ENCODE measurements around the gene BCO2. TPM values are rescaled to one million over a fixed set of nuclear protein-coding genes. Genes with fewer than 3 reads are reported as not detected.
A peak's percentile ranks its signal among the peaks of the same experiment; 100 is the strongest.

BCO2 gene
- total RNA-seq, 1 donor: 0.72 TPM

DNA sequence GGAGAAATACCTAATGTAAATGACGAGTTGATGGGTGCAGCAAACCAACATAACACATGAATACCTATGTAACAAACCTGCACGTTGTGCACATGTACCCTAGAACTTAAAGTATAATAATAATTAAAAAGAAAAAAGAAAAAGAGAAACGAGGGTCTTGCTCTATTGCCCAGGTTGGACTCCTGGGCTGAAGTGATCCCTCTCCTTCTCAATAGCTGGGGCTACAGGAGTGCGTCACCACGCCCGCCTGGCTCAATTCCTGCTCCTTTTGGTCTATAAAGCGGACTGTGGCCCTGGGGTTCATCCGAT lies 50.4 kb downstream of the BCO2 start:
- Histone ChIP-seq H4K20me1 (ENCODE audit: insufficient read depth, low read length) (no peaks in the 10 kb centered on the region), H3K9me3 (ENCODE audit: low read depth, low read length) (no peaks in the 10 kb centered on the region), H3K4me2 (ENCODE audit: insufficient read depth, low read length) (peak overlapping the region; percentile 99), H3K27ac (ENCODE audit: low read depth, low read length) (peak overlapping the region; percentile 99), H3K79me2 (ENCODE audit: insufficient read depth, low read length) (peaks cover 36% of the 10 kb centered on the region), H3K36me3 (ENCODE audit: insufficient read depth, low read length) (peaks cover 13% of the 10 kb centered on the region), H3K27me3 (ENCODE audit: insufficient read depth, low read length) (no peaks in the 10 kb centered on the region), H3K4me3 (ENCODE audit: insufficient read depth, low read length) (peak overlapping the region; percentile 96), H2AFZ (ENCODE audit: low read length) (peak overlapping the region; percentile 100), H3K4me1 (ENCODE audit: insufficient read depth, low read length) (peaks cover 24% of the 10 kb centered on the region)
- peak; percentile 94 for DNase-seq (ENCODE audit: insufficient read length, low spot score, missing footprints)
- TF ChIP-seq, protein P1, sequence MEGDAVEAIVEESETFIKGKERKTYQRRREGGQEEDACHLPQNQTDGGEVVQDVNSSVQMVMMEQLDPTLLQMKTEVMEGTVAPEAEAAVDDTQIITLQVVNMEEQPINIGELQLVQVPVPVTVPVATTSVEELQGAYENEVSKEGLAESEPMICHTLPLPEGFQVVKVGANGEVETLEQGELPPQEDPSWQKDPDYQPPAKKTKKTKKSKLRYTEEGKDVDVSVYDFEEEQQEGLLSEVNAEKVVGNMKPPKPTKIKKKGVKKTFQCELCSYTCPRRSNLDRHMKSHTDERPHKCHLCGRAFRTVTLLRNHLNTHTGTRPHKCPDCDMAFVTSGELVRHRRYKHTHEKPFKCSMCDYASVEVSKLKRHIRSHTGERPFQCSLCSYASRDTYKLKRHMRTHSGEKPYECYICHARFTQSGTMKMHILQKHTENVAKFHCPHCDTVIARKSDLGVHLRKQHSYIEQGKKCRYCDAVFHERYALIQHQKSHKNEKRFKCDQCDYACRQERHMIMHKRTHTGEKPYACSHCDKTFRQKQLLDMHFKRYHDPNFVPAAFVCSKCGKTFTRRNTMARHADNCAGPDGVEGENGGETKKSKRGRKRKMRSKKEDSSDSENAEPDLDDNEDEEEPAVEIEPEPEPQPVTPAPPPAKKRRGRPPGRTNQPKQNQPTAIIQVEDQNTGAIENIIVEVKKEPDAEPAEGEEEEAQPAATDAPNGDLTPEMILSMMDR (IDR thresholded peaks at IDR 0.05; ENCODE audit: extremely low read depth, low read depth, low read length): no peak

DNA sequence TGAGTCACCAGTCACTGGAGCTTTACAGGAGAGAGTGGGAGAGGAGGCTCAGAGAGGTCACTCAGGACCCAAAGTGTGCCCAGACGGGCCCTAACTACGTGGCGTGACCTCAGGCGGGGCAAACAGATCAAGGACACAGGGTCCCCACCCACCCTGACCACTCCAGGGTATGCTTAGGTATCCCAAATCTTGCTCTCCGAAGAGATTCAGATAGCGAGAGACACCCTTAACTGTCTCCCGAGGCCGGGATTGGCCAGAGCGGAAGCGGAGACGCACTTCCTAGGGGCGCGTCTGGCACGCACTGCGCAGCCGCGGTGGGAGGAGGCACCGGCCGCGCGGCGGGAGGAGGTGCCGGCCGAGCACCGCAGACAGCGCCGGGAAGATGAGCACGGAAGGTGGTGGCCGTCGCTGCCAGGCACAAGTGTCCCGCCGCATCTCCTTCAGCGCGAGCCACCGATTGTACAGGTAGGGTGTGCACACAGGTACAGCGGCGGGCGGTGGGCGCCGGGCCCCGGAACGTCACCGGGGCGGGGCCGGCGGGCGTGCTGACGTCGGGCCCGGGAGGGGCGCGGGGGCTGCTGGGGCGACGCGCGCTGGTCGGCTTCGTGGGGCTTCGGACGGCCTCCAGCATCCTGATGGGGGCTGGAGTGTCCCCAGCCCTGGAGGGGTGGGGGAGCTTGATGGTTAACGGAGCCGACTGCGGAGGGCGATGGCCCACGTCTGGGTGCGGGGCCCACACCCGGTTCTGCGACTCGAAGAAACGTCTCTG lies 50.9 kb downstream of the BCO2 start, which contains the start of gene PTS:
Gene PTS (plus strand): TSS at position 367 of the 769 bp plus-strand sequence. CDS start 16 bp downstream, at position 383.
- Histone ChIP-seq H3K27ac (ENCODE audit: low read depth, low read length) (peak within 1 kb of the TSS; percentile 99), H3K36me3 (ENCODE audit: insufficient read depth, low read length) (peaks cover 18% of the 10 kb centered on the region), H3K4me2 (ENCODE audit: insufficient read depth, low read length) (peak within 1 kb of the TSS; percentile 99), H3K27me3 (ENCODE audit: insufficient read depth, low read length) (no peaks in the 10 kb centered on the region), H3K4me1 (ENCODE audit: insufficient read depth, low read length) (peaks cover 25% of the 10 kb centered on the region), H4K20me1 (ENCODE audit: insufficient read depth, low read length) (no peaks in the 10 kb centered on the region), H3K4me3 (ENCODE audit: insufficient read depth, low read length) (peak within 1 kb of the TSS; percentile 96), H3K79me2 (ENCODE audit: insufficient read depth, low read length) (peaks cover 41% of the 10 kb centered on the region), H2AFZ (ENCODE audit: low read length) (peak within 1 kb of the TSS; percentile 100), H3K9me3 (ENCODE audit: low read depth, low read length) (no peaks in the 10 kb centered on the region)
- peak; percentile 98 for DNase-seq (ENCODE audit: insufficient read length, low spot score, missing footprints)
- TF ChIP-seq, protein P1 (IDR thresholded peaks at IDR 0.05; ENCODE audit: extremely low read depth, low read depth, low read length): no peak

DNA sequence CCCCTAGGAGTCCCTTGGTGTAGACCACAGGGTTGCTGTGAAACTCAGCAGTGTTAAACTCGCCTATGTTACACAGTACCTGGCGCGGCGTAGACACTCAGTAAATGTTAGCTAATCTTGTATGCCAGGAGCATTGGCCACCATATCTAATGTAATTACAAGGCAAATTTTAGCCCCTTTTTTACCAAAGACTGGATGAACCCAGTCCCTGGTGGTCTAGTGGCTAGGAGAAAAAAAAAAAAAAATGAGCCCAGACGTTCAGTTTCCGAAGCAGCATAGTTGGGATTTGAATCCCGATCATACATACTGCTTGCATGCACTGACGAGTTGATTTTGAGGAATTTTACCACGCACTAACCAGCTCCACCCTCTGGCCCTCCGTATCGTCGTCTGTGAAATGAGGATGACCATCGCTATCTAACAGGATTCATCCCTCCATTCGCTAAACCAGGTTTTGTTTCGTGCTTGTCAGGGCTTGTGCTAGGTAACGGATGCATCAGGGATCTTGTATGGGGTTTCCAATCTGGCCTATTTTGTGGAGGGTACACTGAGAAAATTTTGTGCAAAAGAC lies 51.6 kb downstream of the BCO2 start:
- TF ChIP-seq, protein P1 (IDR thresholded peaks at IDR 0.05; ENCODE audit: extremely low read depth, low read depth, low read length): no peak
- Histone ChIP-seq H3K4me1 (ENCODE audit: insufficient read depth, low read length) (peaks cover 25% of the 10 kb centered on the region), H3K27ac (ENCODE audit: low read depth, low read length) (peak overlapping the region; percentile 99), H2AFZ (ENCODE audit: low read length) (peak overlapping the region; percentile 100), H3K27me3 (ENCODE audit: insufficient read depth, low read length) (no peaks in the 10 kb centered on the region), H3K4me2 (ENCODE audit: insufficient read depth, low read length) (peak overlapping the region; percentile 99), H3K9me3 (ENCODE audit: low read depth, low read length) (no peaks in the 10 kb centered on the region), H4K20me1 (ENCODE audit: insufficient read depth, low read length) (no peaks in the 10 kb centered on the region), H3K36me3 (ENCODE audit: insufficient read depth, low read length) (peaks cover 22% of the 10 kb centered on the region), H3K79me2 (ENCODE audit: insufficient read depth, low read length) (peaks cover 45% of the 10 kb centered on the region), H3K4me3 (ENCODE audit: insufficient read depth, low read length) (peak overlapping the region; percentile 96)
- peak; percentile 91 for DNase-seq (ENCODE audit: insufficient read length, low spot score, missing footprints)

- H3K79me2 ChIP-seq (ENCODE audit: insufficient read depth, low read length): peaks cover 47% of the 10 kb centered on the region
- H2AFZ ChIP-seq (ENCODE audit: low read length): no peak overlapping the region
- H3K36me3 ChIP-seq (ENCODE audit: insufficient read depth, low read length): peaks cover 27% of the 10 kb centered on the region
- no peaks in the 10 kb centered on the region for H4K20me1 ChIP-seq (ENCODE audit: insufficient read depth, low read length)
- peak overlapping the region; percentile 96 for H3K4me3 ChIP-seq (ENCODE audit: insufficient read depth, low read length)
- H3K27me3 ChIP-seq (ENCODE audit: insufficient read depth, low read length): no peaks in the 10 kb centered on the region
- peaks cover 25% of the 10 kb centered on the region for H3K4me1 ChIP-seq (ENCODE audit: insufficient read depth, low read length)
- peak overlapping the region; percentile 99 for H3K27ac ChIP-seq (ENCODE audit: low read depth, low read length)
- peak overlapping the region; percentile 99 for H3K4me2 ChIP-seq (ENCODE audit: insufficient read depth, low read length)
- no peaks in the 10 kb centered on the region for H3K9me3 ChIP-seq (ENCODE audit: low read depth, low read length)
- DNase-seq (ENCODE audit: insufficient read length, low spot score, missing footprints): no peak
- TF ChIP-seq, protein P1 (IDR thresholded peaks at IDR 0.05; ENCODE audit: extremely low read depth, low read depth, low read length): no peak
These were observed 52.2 kb downstream of the BCO2 start for GRCh38 chr11:112227471-112227870.
